ENCODE data around the gene CMIP. TPM values are rescaled to one million over a fixed set of nuclear protein-coding genes. Genes with fewer than 3 reads are reported as not detected.

Gene CMIP
- polyA plus RNA-seq, 1 donor from 2014 or later, result 15.1 TPM

- no peaks in the 10 kb centered on the region for H3K27me3 ChIP-seq (ENCODE audit: insufficient read depth, low read depth, low read length)
- TF ChIP-seq EZH2 (IDR thresholded peaks at IDR 0.05; ENCODE audit: borderline replicate concordance, insufficient read depth, low read length, poor library complexity, severe bottlenecking), result no peak
- no peak for TF ChIP-seq RAD21 (conservative IDR thresholded peaks at IDR 0.05)
- TF ChIP-seq POLR2AphosphoS5 (IDR thresholded peaks at IDR 0.05), result no peak
- TF ChIP-seq, protein P1, sequence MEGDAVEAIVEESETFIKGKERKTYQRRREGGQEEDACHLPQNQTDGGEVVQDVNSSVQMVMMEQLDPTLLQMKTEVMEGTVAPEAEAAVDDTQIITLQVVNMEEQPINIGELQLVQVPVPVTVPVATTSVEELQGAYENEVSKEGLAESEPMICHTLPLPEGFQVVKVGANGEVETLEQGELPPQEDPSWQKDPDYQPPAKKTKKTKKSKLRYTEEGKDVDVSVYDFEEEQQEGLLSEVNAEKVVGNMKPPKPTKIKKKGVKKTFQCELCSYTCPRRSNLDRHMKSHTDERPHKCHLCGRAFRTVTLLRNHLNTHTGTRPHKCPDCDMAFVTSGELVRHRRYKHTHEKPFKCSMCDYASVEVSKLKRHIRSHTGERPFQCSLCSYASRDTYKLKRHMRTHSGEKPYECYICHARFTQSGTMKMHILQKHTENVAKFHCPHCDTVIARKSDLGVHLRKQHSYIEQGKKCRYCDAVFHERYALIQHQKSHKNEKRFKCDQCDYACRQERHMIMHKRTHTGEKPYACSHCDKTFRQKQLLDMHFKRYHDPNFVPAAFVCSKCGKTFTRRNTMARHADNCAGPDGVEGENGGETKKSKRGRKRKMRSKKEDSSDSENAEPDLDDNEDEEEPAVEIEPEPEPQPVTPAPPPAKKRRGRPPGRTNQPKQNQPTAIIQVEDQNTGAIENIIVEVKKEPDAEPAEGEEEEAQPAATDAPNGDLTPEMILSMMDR (IDR thresholded peaks at IDR 0.05; ENCODE audit: poor library complexity, severe bottlenecking), result no peak
- no peak for TF ChIP-seq TAF1 (IDR thresholded peaks at IDR 0.05; ENCODE audit: low read depth)
- no peak for TF ChIP-seq EP300 (conservative IDR thresholded peaks at IDR 0.05; ENCODE audit: poor library complexity, severe bottlenecking)
- TF ChIP-seq, protein P2, sequence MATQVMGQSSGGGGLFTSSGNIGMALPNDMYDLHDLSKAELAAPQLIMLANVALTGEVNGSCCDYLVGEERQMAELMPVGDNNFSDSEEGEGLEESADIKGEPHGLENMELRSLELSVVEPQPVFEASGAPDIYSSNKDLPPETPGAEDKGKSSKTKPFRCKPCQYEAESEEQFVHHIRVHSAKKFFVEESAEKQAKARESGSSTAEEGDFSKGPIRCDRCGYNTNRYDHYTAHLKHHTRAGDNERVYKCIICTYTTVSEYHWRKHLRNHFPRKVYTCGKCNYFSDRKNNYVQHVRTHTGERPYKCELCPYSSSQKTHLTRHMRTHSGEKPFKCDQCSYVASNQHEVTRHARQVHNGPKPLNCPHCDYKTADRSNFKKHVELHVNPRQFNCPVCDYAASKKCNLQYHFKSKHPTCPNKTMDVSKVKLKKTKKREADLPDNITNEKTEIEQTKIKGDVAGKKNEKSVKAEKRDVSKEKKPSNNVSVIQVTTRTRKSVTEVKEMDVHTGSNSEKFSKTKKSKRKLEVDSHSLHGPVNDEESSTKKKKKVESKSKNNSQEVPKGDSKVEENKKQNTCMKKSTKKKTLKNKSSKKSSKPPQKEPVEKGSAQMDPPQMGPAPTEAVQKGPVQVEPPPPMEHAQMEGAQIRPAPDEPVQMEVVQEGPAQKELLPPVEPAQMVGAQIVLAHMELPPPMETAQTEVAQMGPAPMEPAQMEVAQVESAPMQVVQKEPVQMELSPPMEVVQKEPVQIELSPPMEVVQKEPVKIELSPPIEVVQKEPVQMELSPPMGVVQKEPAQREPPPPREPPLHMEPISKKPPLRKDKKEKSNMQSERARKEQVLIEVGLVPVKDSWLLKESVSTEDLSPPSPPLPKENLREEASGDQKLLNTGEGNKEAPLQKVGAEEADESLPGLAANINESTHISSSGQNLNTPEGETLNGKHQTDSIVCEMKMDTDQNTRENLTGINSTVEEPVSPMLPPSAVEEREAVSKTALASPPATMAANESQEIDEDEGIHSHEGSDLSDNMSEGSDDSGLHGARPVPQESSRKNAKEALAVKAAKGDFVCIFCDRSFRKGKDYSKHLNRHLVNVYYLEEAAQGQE (IDR thresholded peaks at IDR 0.05; ENCODE audit: borderline replicate concordance), result no peak
- H2AFZ ChIP-seq (ENCODE audit: low read depth, low read length), result no peak overlapping the region
- no peak overlapping the region for H3K4me2 ChIP-seq (ENCODE audit: low read length)
- no peaks in the 10 kb centered on the region for H3K9me3 ChIP-seq (ENCODE audit: low read length)
- no peaks in the 10 kb centered on the region for H3F3A ChIP-seq (ENCODE audit: insufficient read depth, low read length, poor library complexity, severe bottlenecking)
- no peaks in the 10 kb centered on the region for H3K36me3 ChIP-seq (ENCODE audit: insufficient read depth, low read length)
- no peaks in the 10 kb centered on the region for H3K9me2 ChIP-seq (ENCODE audit: insufficient read depth, low read length)
- no peak overlapping the region for H3K27ac ChIP-seq (ENCODE audit: low read length)
- no peak overlapping the region for H3K9ac ChIP-seq (ENCODE audit: low read length)
- peaks cover 6% of the 10 kb centered on the region for H4K20me1 ChIP-seq (ENCODE audit: insufficient read depth)
- H3K4me3 ChIP-seq (ENCODE audit: low read length), result no peak overlapping the region
- H3K79me2 ChIP-seq (replicated peaks; ENCODE audit: insufficient read depth, low read length), result peaks cover 34% of the 10 kb centered on the region
These were observed 52.1 kb downstream of the CMIP start for GRCh38 chr16:81496742-81497141.

DNA sequence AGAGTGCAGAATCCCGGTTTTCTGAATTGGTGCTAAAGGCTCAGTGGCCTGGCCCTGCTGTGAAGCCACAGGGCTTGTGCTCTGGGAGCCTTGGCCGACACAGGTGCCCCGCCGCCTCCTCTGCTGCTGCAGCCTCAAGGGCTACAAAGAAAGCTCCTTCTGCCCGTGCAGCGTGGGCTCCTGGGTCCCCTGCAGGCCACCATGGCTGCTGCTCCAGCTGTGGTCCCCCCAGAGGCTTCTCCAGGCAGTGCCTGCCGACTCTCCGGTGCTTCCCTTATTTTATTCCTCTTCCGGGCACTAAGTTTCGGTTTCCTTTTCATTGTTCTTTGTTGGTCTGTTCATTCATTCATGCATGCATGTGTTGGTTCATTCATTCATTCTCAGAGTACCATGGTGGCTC, 53.1 kb downstream of the CMIP start:
- Histone ChIP-seq H3K9me2 (ENCODE audit: insufficient read depth, low read length) (no peaks in the 10 kb centered on the region), H3K27me3 (ENCODE audit: insufficient read depth, low read depth, low read length) (no peaks in the 10 kb centered on the region), H3K36me3 (ENCODE audit: insufficient read depth, low read length) (no peaks in the 10 kb centered on the region), H3K4me2 (ENCODE audit: low read length) (no peak overlapping the region), H2AFZ (ENCODE audit: low read depth, low read length) (no peak overlapping the region), H3K9me3 (ENCODE audit: low read length) (no peaks in the 10 kb centered on the region), H3K79me2 (replicated peaks; ENCODE audit: insufficient read depth, low read length) (peaks cover 29% of the 10 kb centered on the region), H3K4me3 (ENCODE audit: low read length) (no peak overlapping the region), H4K20me1 (ENCODE audit: insufficient read depth) (peaks cover 6% of the 10 kb centered on the region), H3F3A (ENCODE audit: insufficient read depth, low read length, poor library complexity, severe bottlenecking) (no peaks in the 10 kb centered on the region), H3K9ac (ENCODE audit: low read length) (no peak overlapping the region), H3K27ac (ENCODE audit: low read length) (no peak overlapping the region)
- no peak for TF ChIP-seq MXI1 (conservative IDR thresholded peaks at IDR 0.05; ENCODE audit: poor library complexity, severe bottlenecking)
- TF ChIP-seq TAF1 (IDR thresholded peaks at IDR 0.05; ENCODE audit: low read depth), result no peak
- no peak for TF ChIP-seq EZH2 (IDR thresholded peaks at IDR 0.05; ENCODE audit: borderline replicate concordance, insufficient read depth, low read length, poor library complexity, severe bottlenecking)
- TF ChIP-seq, protein P2 (IDR thresholded peaks at IDR 0.05; ENCODE audit: borderline replicate concordance), result no peak
- TF ChIP-seq, protein P1 (IDR thresholded peaks at IDR 0.05; ENCODE audit: poor library complexity, severe bottlenecking), result no peak
- TF ChIP-seq POLR2AphosphoS5 (IDR thresholded peaks at IDR 0.05), result no peak
- no peak for TF ChIP-seq SMC3 (conservative IDR thresholded peaks at IDR 0.05; ENCODE audit: poor library complexity)
- TF ChIP-seq EP300 (conservative IDR thresholded peaks at IDR 0.05; ENCODE audit: poor library complexity, severe bottlenecking), result no peak
- TF ChIP-seq RAD21 (conservative IDR thresholded peaks at IDR 0.05), result no peak
